OCI-LY7 (cell line): ENCODE measurements around the gene SORBS2. TPM values are rescaled to one million over a fixed set of nuclear protein-coding genes. Genes with fewer than 3 reads are reported as not detected.

Source experiments
- BruUV-seq: library from RNA; stranded (reverse); fragments of 400-500 nt; replicated peaks from 2 replicates; lab custom pipeline; 2021; lab: Mats Ljungman, UMichigan
- CTCF ChIA-PET: fragments of 300-600 bp; sonication (Branson Sonifier 250); formaldehyde crosslinking; loops from one replicate; lab custom pipeline; 2022; ENCODE audit warnings: antibody characterized with exemption; ENCODE audit not compliant: unreplicated experiment; lab: Charles Lee
- POLR2A ChIA-PET: fragments of 300-600 bp; sonication (Branson Sonifier 250); formaldehyde crosslinking; loops from one replicate; lab custom pipeline; 2022; ENCODE audit warnings: antibody characterized with exemption; lab: Charles Lee
- DNase-seq: peaks from one replicate; pipeline ENCODE4 v3.0.0-alpha.2; 2015; ENCODE audit warnings: low spot score
- H2AFZ ChIP-seq: fragments of 200-600 bp; sonication (generic), shearing (Covaris generic); 2 replicates; pipeline ENCODE4 v1.6.1; 2014; ENCODE audit warnings: mild to moderate bottlenecking, antibody characterized with exemption, low read length, moderate library complexity
- H3K27ac ChIP-seq: fragments of 200-600 bp; sonication (generic); 2 replicates; pipeline ENCODE4 v1.5.1; 2014; ENCODE audit warnings: mixed run types, low read depth, mild to moderate bottlenecking, moderate library complexity, low read length, inconsistent platforms; ENCODE audit not compliant: poor library complexity, severe bottlenecking
- H3K36me3 ChIP-seq: fragments of 200-600 bp; sonication (generic); 2 replicates; pipeline ENCODE4 v1.6.1; 2014; ENCODE audit warnings: mild to moderate bottlenecking, antibody characterized with exemption, low read length, moderate library complexity, mixed read lengths; ENCODE audit not compliant: insufficient read depth
- H3K4me1 ChIP-seq: fragments of 200-600 bp; sonication (generic); 2 replicates; pipeline ENCODE4 v1.5.1; 2014; ENCODE audit warnings: mild to moderate bottlenecking, low read length; ENCODE audit not compliant: insufficient read depth, poor library complexity, severe bottlenecking
- H3K4me2 ChIP-seq: fragments of 200-600 bp; sonication (generic); 2 replicates; pipeline ENCODE4 v1.6.1; 2014; ENCODE audit warnings: mild to moderate bottlenecking, low read length
- H3K4me3 ChIP-seq: fragments of 200-600 bp; sonication (generic); 2 replicates; pipeline ENCODE4 v1.5.1; 2014; ENCODE audit warnings: mild to moderate bottlenecking, low read depth, low read length; ENCODE audit not compliant: poor library complexity, severe bottlenecking
- H3K79me2 ChIP-seq: fragments of 200-600 bp; sonication (generic); 2 replicates; pipeline ENCODE4 v1.6.1; 2016; ENCODE audit warnings: low read depth, mild to moderate bottlenecking, low read length, moderate library complexity, mixed read lengths; ENCODE audit not compliant: insufficient read depth
- H3K9me2 ChIP-seq: fragments of 200-600 bp; sonication (generic); 2 replicates; pipeline ENCODE4 v1.6.1; 2016; ENCODE audit warnings: mild to moderate bottlenecking, low read length, mixed read lengths; ENCODE audit not compliant: insufficient read depth
- H3K9me3 ChIP-seq: fragments of 200-600 bp; sonication (generic); 2 replicates; pipeline ENCODE4 v1.6.1; 2014; ENCODE audit warnings: mild to moderate bottlenecking, mixed run types, low read length, mixed read lengths
- H4K20me1 ChIP-seq: fragments of 200-600 bp; sonication (generic); 2 replicates; pipeline ENCODE4 v1.6.1; 2014; ENCODE audit warnings: mild to moderate bottlenecking, antibody characterized with exemption, low read length, moderate library complexity, mixed read lengths; ENCODE audit not compliant: insufficient read depth
- CTCF ChIP-seq: fragments of 200-600 bp; sonication (generic); conservative IDR thresholded peaks from 2 replicates; pipeline ENCODE4 v1.5.1; 2014; ENCODE audit warnings: mild to moderate bottlenecking, antibody characterized with exemption, low read length, moderate library complexity, mixed read lengths
- EZH2phosphoT487 ChIP-seq: fragments of 200-600 bp; sonication (generic); IDR thresholded peaks from 2 replicates; pipeline ENCODE4 v1.6.1; 2018; ENCODE audit warnings: low read depth, borderline replicate concordance, mild to moderate bottlenecking, mixed run types, antibody characterized with exemption, low read length, moderate library complexity, mixed read lengths
- intact Hi-C: fragments of 100-400 bp; cut with micrococcal nuclease; formaldehyde crosslinking; loops from one replicate; pipeline ENCODE4 v1.10.0; 2022; ENCODE audit not compliant: unreplicated experiment
- total RNA-seq, 2 experiments: library from RNA; depleted of rRNA in 1 of 2; stranded (reverse); fragments of >200 nt in 1 of 2; shearing (Covaris generic) in 1 of 2; gene quantifications; 2 replicates each; pipeline ENCODE4 v1.2.3, GENCODE V29; 2014 to 2022

Gene SORBS2
- total RNA-seq, 2 experiments from 2014 or later = 33.2 to 43.5 TPM

DNA sequence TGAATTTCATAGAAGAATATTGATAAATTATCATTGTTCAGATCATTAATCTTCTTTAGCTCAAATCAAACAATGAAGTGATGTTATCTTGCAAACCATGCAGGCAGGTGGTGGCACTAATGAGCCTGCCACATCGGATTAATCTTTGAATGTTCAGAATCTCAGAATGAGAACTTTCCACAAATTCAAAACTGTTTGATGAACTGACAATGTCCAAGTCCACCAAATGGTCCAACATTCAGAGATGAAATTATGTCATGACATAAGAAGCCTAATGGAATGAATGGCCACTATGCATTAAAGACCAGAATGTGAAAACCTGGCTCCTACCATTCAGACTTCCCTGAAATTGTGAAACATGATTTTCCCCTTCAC is 67.5 kb downstream of the SORBS2 start:
- TF ChIP-seq EZH2phosphoT487 (no peak), CTCF (no peak; the same call in 1 of the 2 replicates)
- no peaks in the 10 kb centered on the region for H3K9me3 ChIP-seq
- no peaks in the 10 kb centered on the region for H4K20me1 ChIP-seq
- POLR2A ChIA-PET = no interaction called here
- no peak for DNase-seq
- no peaks in the 10 kb centered on the region for H3K9me2 ChIP-seq
- BruUV-seq = no TSS peak
- CTCF ChIA-PET = no interaction called here
- no peaks in the 10 kb centered on the region for H3K36me3 ChIP-seq
- H3K27ac ChIP-seq = no peak overlapping the region
- intact Hi-C loops = no loop called here
- no peak overlapping the region for H3K4me2 ChIP-seq
- no peak overlapping the region for H3K4me3 ChIP-seq
- no peaks in the 10 kb centered on the region for H3K79me2 ChIP-seq
- peaks cover 25% of the 10 kb centered on the region for H3K4me1 ChIP-seq
- no peak overlapping the region for H2AFZ ChIP-seq

DNA sequence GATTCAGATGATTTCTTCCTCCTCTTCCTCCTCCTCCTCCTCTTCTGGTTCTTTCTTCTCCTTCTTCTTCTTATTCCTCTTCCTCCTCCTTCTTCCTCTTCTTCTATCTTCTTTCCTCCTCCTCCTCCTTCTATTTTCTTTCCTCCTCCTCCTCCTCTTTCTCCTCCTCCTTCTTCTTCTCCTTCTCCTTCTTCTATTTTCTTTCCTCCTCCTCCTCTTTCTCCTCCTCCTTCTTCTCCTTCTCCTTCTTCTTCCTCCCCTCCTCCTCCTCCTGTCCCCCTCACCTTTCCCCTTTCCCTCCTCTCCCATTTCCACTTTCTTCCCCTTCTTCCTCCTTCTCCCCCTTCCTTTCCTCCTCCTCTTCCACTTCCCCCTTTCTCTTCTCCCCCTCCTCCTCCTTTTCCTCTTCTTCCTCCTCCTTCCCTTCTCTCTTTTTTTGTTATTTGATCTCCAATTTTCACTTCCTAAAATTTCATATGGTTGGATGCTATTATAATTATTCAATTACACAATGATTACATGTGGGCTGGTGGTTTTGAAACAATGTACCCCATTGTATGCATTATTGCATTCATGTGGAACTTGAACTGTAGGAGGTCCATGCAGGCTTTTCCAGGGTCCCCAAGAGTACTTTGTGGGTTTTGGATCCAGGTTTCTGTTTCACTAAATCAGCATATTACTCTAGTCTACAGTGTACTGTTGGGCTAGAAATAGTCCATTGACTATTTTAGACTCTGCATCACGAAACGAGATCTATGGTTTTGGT is 68.1 kb downstream of the SORBS2 start:
- Histone ChIP-seq H2AFZ (no peak overlapping the region), H3K36me3 (no peaks in the 10 kb centered on the region), H4K20me1 (peaks cover 5% of the 10 kb centered on the region), H3K4me2 (no peak overlapping the region), H3K4me1 (peaks cover 31% of the 10 kb centered on the region), H3K27ac (no peak overlapping the region), H3K9me2 (no peaks in the 10 kb centered on the region), H3K4me3 (no peak overlapping the region), H3K79me2 (no peaks in the 10 kb centered on the region), H3K9me3 (no peaks in the 10 kb centered on the region)
- CTCF ChIA-PET = no interaction called here
- intact Hi-C loops = no loop called here
- no peak for DNase-seq
- no TSS peak for BruUV-seq
- TF ChIP-seq CTCF (no peak), EZH2phosphoT487 (no peak)
- POLR2A ChIA-PET = no interaction called here

GRCh38 chr4:185742766-185743165 is 69.2 kb downstream of the SORBS2 start:
- no peak for DNase-seq
- POLR2A ChIA-PET = interaction anchor here (0.7 to 2.0 kb wide), 3 partner anchors 12 to 618 kb away, joined by 3 to 8 read pairs (median 4); no protein-coding TSS in a partner anchor
- CTCF ChIA-PET = interaction anchor here (0.8 kb wide), 1 partner anchor 36 kb away, joined by 3 read pairs; no protein-coding TSS in a partner anchor
- no peak overlapping the region for H2AFZ ChIP-seq
- H3K9me2 ChIP-seq = no peaks in the 10 kb centered on the region
- H3K79me2 ChIP-seq = no peaks in the 10 kb centered on the region
- H3K4me2 ChIP-seq = no peak overlapping the region
- H3K4me1 ChIP-seq = peaks cover 36% of the 10 kb centered on the region
- H3K36me3 ChIP-seq = no peaks in the 10 kb centered on the region
- TF ChIP-seq EZH2phosphoT487 (no peak), CTCF (no peak)
- no peaks in the 10 kb centered on the region for H3K9me3 ChIP-seq
- peaks cover 9% of the 10 kb centered on the region for H4K20me1 ChIP-seq
- intact Hi-C loops = no loop called here
- BruUV-seq = no TSS peak
- H3K27ac ChIP-seq = no peak overlapping the region
- H3K4me3 ChIP-seq = no peak overlapping the region
